NCI-H1930 (cell line): Measurements from ENCODE around the gene IGFL2.
"Not testable (repeated sequence)": the region's sequence is repeated elsewhere in the genome, so short reads cannot be mapped to it uniquely, and the experiment has no call there.

ENCODE experiments used
- DNase-seq, 2 experiments: peaks; one replicate each; lab custom pipeline; 2025; lab: John Stamatoyannopoulos, UW

IGFL2 gene

GRCh38 chr19:46189971-46190888 lies 42.2 kb downstream of the IGFL2 start:
- DNase-seq: no peak

- no peak for DNase-seq
Observed at GRCh38 chr19:46191356-46191755, 43.3 kb downstream of the IGFL2 start.

DNA sequence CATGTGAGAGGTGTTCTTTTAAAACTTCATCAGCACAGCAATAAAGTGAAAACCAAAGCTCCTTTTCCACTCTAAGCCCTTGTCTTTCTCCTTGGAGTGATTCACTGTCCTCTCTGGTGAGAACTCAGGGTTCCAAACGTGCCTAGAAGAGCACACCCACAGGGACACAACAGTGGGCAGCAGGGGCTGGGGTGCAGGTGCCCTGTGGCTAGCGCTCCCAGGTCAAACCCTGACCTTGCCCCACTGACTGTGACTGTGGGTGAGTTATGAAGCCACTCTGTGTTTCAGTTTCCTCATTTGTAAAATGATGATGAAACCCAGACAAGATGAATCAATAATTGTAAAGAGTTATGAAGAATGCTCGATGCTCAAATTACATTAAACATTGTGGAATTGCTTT lies 43.9 kb downstream of the IGFL2 start:
- no peak for DNase-seq

GRCh38 chr19:46192626-46192991 lies 44.6 kb downstream of the IGFL2 start:
- DNase-seq: not testable (repeated sequence)

DNA sequence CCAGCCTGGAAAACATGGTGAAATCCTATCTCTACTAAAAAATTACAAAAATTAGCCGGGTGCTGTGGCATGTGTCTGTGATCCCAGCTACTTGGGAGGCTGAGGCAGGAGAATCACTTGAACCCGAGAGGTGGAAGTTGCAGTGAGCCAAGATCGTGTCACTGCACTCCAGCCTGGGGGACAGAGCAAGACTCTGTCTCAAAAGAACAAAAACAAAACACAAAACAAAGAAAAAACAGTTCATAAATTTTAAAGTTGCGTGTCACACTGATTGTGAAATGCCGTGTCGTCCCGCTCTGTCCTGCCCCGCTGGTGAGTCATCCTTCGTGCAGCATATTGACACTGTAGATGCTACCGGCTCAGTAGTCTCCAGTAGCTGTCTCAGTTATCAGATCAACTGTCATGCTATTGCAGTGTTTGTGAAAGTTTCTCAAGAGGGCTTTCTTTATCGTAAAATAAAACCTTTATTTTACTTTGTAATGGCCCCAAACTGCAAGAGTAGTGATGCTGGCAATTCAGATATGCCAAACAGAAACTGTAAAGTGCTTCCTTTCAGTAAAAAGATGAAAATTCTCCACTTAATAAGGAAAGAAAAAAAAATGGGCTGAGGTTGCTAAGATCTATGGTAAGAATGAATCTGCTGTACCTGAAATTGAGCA lies 45.1 kb downstream of the IGFL2 start:
- no peak for DNase-seq

GRCh38 chr19:46193678-46194077 lies 45.6 kb downstream of the IGFL2 start:
- no peak for DNase-seq

DNA sequence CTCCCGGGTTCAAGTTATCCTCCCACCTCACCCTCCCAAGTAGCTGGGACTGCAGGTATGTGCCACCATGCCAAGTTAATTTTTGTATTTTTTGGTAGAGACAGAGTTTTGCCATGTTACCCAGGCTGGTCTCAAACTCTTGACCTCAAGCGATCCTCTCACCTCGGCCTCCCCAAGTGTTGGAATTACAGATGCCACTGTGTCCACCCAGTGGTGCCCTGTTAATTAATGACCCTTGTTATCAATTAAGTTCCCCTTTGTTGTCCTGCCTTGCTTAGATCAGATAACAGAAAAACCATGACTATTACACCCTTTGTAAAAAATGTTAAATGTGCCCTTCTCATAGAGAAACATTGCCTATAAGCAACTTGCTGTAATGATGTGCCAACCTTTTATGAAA lies 47.1 kb downstream of the IGFL2 start:
- DNase-seq: no peak

- not testable (repeated sequence) for DNase-seq
Observed at GRCh38 chr19:46195919-46196318, 47.9 kb downstream of the IGFL2 start.

DNA sequence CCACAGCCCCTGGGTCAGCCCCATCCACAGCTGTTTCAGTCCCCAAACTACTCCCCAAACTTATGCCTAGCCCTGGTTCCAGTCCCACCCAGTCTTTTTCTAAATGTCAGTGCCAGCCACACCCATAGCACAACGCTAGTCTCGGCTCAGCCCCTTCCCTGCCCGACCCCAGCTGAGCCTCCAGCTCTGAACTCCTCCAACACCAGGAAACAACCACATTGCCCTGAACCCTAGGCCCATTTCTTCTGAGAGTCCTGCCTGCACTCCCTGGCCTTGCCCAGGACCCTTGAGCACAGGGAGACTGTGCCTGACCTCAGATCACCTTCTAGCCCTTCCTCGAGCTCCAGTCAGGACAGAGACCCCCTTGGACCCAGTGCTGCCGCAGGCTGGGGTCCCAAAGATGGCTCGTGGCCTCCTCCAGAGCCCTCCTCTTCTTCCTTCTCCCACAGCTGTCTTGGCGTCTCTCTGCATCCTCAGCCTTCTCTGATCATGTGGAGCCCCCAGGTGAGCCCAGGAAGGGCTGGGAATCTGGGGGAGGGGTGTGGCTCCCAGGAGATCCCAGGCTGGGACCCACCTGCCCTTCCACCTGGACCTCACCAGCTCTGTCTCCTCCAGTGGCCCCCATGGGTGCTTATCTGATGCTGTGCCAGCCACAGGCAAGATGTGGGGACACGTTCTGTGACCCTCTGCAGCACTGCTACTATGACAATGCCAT lies 48.5 kb downstream of the IGFL2 start:
- DNase-seq: no peak

- no peak for DNase-seq
Observed at GRCh38 chr19:46197314-46198070, 49.5 kb downstream of the IGFL2 start.

- DNase-seq: no peak
Observed at GRCh38 chr19:46198756-46199155, 50.7 kb downstream of the IGFL2 start.

DNA sequence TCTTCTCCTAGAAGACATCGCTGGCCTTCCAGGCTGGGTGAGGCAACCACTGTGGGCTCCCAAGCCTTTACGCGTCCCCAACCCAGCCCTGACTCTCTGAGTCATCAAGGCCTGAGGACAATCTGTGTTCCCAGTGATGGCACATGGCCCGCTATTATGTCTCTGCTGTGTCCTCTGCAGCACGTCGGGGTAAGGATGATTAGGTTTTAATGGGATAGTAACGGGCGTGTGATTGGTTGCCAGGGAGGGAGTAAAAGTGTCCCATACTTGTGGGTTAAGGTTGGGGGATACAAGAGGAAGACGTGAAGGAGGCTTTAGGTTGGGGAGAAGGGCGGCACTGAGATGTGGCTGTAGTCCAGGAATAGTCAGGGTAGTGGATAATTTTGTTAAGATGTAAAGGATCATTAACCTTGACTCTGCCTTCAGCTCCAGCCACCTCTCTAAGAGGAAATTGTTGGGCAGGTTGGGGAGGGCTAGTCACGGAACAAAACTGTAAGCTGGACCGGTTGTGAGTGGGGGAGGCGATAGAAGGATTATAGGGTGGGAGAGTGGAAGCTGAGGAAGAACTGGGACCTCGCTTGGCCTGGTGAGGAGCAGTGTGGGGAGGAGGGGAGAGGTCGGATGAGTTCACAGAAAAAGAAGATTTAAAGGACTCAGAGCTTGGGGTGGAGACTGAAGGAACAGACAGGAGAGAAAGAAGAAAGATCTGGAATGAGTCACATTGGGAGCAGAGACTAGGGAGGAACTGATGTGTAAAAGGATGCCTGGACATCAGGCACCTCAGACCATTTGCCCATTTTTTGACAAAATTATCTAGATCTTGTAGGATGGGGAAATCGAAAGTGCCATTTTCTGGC lies 53.6 kb downstream of the IGFL2 start:
- DNase-seq: no peak

DNA sequence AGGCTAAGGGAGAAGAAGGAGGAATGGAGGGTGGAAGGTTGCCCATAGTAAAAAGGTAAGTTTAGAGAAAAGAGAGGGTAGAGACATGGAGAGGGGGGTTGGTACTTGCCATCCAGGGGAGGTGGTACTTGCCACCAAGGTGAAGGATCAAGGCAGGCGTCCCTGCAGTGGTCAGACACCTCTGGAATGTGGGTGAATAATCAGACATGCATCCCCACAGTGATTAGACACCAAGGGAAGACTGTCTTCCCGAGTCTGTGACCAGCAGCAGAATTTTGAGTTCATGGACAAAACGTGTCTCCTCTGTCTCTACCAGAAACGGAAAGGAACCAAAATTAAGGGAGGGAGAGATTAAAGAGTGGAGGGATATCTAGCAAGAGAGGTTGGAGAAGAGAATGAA lies 54.4 kb downstream of the IGFL2 start:
- DNase-seq: no peak

GRCh38 chr19:46202872-46203860 lies 55.1 kb downstream of the IGFL2 start:
- no peak for DNase-seq

GRCh38 chr19:46204008-46204407 lies 56.0 kb downstream of the IGFL2 start:
- no peak for DNase-seq

DNA sequence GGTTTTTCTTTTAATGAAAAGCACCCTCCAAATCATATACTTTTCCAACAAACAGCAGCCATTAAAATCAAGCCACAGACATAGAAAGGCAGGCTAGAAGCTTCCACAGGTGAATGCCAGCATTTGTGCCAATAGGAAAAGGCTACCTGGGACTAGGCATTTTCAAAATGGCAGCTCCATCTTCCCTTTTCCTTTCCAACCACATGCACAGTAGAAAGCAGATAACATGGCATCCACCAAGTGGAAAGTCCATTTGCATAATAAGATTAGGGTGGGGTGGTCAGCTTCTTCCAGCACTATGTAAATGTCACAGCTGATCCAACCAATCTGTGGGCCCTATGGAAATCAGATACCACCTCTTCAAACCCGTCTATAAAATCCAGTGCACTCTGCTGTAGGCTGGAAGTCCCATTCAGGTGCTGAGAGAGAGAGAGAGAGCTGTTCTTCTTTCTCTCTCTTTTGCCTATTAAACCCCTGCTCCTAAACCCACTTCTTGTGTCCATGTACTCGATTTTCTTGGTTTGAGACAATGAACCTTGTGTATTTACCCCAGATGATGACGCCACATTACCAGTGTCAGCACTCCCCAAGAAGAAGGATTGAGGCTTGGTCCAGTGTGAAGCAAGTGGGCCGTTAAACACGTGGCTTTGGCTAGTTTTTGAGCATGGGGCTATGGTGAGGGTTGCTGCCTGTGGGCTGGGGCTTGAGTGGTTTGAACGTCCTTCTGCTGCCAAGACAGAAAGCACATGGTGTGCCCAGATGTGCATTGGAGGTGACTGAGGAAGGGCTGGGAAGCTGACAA lies 57.3 kb downstream of the IGFL2 start:
- DNase-seq: no peak

DNA sequence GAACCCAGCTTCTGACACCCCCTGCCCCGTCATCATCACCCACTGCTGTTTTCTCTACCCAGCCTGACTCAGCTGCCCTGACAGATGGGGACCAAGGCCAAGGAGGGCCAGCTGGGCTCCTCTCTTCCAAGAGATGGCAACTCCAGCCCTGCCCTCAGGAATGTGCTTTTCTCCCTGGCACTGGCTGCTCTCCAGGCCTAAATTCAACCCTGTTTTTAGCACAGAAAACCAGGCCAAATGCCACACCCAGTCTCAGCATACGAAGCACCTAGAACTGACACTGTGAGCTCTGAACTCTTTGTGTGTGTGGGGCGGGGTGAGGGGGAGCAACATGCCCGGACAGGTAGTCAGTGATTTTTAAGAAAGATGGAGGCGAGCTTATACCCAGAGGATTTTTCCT lies 58.1 kb downstream of the IGFL2 start:
- DNase-seq: no peak

DNA sequence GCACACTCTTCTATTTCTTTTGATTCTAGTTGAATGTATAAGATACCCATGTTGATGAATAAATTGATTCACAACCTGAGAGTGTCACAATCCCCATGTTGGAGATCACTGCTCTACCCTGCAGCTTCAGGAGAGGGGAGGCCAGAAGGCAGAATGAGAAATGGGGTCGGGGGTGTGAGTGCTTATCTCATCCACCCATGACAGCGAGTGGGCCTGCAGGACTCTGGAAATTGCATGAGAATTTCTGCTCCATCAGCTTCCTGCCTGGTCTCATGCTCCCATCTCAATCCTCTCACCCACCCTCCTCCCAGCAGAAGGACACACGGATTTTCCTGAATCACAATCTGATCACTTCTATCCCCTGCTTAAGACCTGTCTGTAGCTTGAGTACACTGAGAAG lies 58.6 kb downstream of the IGFL2 start:
- DNase-seq: no peak

DNA sequence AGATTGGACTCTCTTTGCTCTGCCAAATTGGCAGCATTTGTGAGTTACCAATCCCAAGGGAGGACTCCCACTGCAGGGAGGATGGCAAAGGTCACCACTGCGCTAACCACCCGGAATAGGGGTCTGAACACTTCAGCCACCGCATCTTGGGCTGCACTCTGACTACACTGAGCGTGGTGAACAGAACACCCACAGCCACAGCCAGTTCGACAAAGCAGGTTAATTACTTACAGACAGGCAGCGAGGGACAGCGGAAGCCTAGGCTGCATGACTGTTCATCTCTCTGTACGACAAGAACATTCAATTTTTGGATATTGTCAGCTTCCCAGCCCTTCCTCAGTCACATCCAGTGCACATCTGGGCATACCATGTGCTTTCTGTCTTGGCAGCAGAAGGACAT lies 59.8 kb downstream of the IGFL2 start:
- DNase-seq: not testable (repeated sequence)
